Ureter (tissue), 1 donor: Measurements from ENCODE around the gene EXOC7. TPM values are rescaled to one million over a fixed set of nuclear protein-coding genes. Genes with fewer than 3 reads are reported as not detected.

Experiments
- DNase-seq: peaks from one replicate; pipeline ENCODE4 v3.0.0-alpha.2; 2020; ENCODE audit warnings: low spot score
- total RNA-seq: library from RNA; stranded (reverse); gene quantifications from one replicate; pipeline ENCODE4 v1.2.4, GENCODE V29; 2023
- donor health status: DM: yes; HTN: yes; CAD: no.

EXOC7 gene
- total RNA-seq, 1 donor from 2014 or later = 206 TPM

GRCh38 chr17:76120658-76121008 is 17.0 kb upstream of the EXOC7 start:
- no peak for DNase-seq

GRCh38 chr17:76119409-76120371 is 16.1 kb upstream of the EXOC7 start:
- no peak for DNase-seq

GRCh38 chr17:76115138-76115754 is 11.7 kb upstream of the EXOC7 start:
- no peak for DNase-seq

- DNase-seq = no peak
Observed at GRCh38 chr17:76111956-76112355, 8.4 kb upstream of the EXOC7 start.

- DNase-seq = no peak
Observed at GRCh38 chr17:76107509-76107908, 3.9 kb upstream of the EXOC7 start.

GRCh38 chr17:76106703-76107102 is 3.1 kb upstream of the EXOC7 start:
- DNase-seq = no peak

- no peak for DNase-seq
Observed at GRCh38 chr17:76104896-76105231, 1.3 kb upstream of the EXOC7 start.

GRCh38 chr17:76104140-76104895 is 731 bp upstream of the EXOC7 start:
- DNase-seq = no peak

- DNase-seq = no peak
Observed at GRCh38 chr17:76102944-76103273, 678 bp downstream of the EXOC7 start.

GRCh38 chr17:76097716-76098295 is 5.8 kb downstream of the EXOC7 start:
- DNase-seq = no peak

- no peak for DNase-seq
Observed at GRCh38 chr17:76095943-76096342, 7.6 kb downstream of the EXOC7 start.

GRCh38 chr17:76094046-76094445 is 9.5 kb downstream of the EXOC7 start:
- no peak for DNase-seq

- DNase-seq = no peak
Observed at GRCh38 chr17:76092526-76093413, 10.8 kb downstream of the EXOC7 start.

- no peak for DNase-seq
Observed at GRCh38 chr17:76091526-76092286, 11.9 kb downstream of the EXOC7 start.

GRCh38 chr17:76090517-76091129 is 13.0 kb downstream of the EXOC7 start:
- DNase-seq = no peak

- no peak for DNase-seq
Observed at GRCh38 chr17:76089680-76090516, 13.7 kb downstream of the EXOC7 start.

GRCh38 chr17:76088868-76089576 is 14.6 kb downstream of the EXOC7 start:
- no peak for DNase-seq

- no peak for DNase-seq
Observed at GRCh38 chr17:76088041-76088867, 15.3 kb downstream of the EXOC7 start.
